Neural crest cell (in vitro differentiated cells): ENCODE measurements around the gene CCDC196. TPM values are rescaled to one million over a fixed set of nuclear protein-coding genes. Genes with fewer than 3 reads are reported as not detected.

Experiments
- DNase-seq: peaks from one replicate; pipeline ENCODE4 v3.0.0; 2021; ENCODE audit warnings: low read depth, mixed read lengths, low spot score
- H3K27ac Mint-ChIP-seq: one replicate; pipeline ENCODE4 v1.8.0; 2021; ENCODE audit warnings: mild to moderate bottlenecking, mixed read lengths; ENCODE audit not compliant: unreplicated experiment
- H3K27me3 Mint-ChIP-seq: 2 replicates; pipeline ENCODE4 v1.8.0; 2021; ENCODE audit warnings: low read depth, mild to moderate bottlenecking, mixed read lengths
- H3K36me3 Mint-ChIP-seq: 2 replicates; pipeline ENCODE4 v1.8.0; 2021; ENCODE audit warnings: low read depth, mild to moderate bottlenecking, mixed read lengths
- H3K4me1 Mint-ChIP-seq: 2 replicates; pipeline ENCODE4 v1.8.0; 2021; ENCODE audit warnings: mixed read lengths
- H3K4me3 Mint-ChIP-seq: one replicate; pipeline ENCODE4 v1.8.0; 2021; ENCODE audit warnings: mild to moderate bottlenecking, mixed read lengths
- H3K9me3 Mint-ChIP-seq: 2 replicates; pipeline ENCODE4 v1.8.0; 2021; ENCODE audit warnings: mixed read lengths
- total RNA-seq: library from RNA; stranded (reverse); gene quantifications from 2 replicates; pipeline ENCODE4 v1.2.1, GENCODE V29; 2021
- TF ChIP-seq, protein P1 (sequence below): fragments of 200-600 bp; sonication (generic); conservative IDR thresholded peaks from 2 replicates; pipeline ENCODE4 v1.5.0; 2021; ENCODE audit warnings: antibody characterized with exemption, mild to moderate bottlenecking

CCDC196 gene
- total RNA-seq, 1 donor from 2014 or later: not detected

GRCh38 chr14:66483322-66483721, 2.8 kb upstream of the CCDC196 start:
- TF ChIP-seq, protein P1, sequence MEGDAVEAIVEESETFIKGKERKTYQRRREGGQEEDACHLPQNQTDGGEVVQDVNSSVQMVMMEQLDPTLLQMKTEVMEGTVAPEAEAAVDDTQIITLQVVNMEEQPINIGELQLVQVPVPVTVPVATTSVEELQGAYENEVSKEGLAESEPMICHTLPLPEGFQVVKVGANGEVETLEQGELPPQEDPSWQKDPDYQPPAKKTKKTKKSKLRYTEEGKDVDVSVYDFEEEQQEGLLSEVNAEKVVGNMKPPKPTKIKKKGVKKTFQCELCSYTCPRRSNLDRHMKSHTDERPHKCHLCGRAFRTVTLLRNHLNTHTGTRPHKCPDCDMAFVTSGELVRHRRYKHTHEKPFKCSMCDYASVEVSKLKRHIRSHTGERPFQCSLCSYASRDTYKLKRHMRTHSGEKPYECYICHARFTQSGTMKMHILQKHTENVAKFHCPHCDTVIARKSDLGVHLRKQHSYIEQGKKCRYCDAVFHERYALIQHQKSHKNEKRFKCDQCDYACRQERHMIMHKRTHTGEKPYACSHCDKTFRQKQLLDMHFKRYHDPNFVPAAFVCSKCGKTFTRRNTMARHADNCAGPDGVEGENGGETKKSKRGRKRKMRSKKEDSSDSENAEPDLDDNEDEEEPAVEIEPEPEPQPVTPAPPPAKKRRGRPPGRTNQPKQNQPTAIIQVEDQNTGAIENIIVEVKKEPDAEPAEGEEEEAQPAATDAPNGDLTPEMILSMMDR: no peak
- DNase-seq: no peak
- Mint-ChIP-seq H3K4me3 (no peak overlapping the region), H3K27ac (no peak overlapping the region), H3K36me3 (no peaks in the 10 kb centered on the region), H3K9me3 (no peaks in the 10 kb centered on the region), H3K4me1 (no peaks in the 10 kb centered on the region), H3K27me3 (no peaks in the 10 kb centered on the region)

- no peaks in the 10 kb centered on the region for H3K4me1 Mint-ChIP-seq
- peaks cover 3% of the 10 kb centered on the region for H3K9me3 Mint-ChIP-seq
- DNase-seq: no peak
- TF ChIP-seq, protein P1: no peak
- no peaks in the 10 kb centered on the region for H3K27me3 Mint-ChIP-seq
- no peak overlapping the region for H3K27ac Mint-ChIP-seq
- H3K4me3 Mint-ChIP-seq: no peak overlapping the region
- H3K36me3 Mint-ChIP-seq: no peaks in the 10 kb centered on the region
Measured at GRCh38 chr14:66485029-66485428, 1.1 kb upstream of the CCDC196 start.

GRCh38 chr14:66487164-66487563, 993 bp downstream of the CCDC196 start:
- H3K4me3 Mint-ChIP-seq: no peak overlapping the region
- H3K27ac Mint-ChIP-seq: no peak overlapping the region
- TF ChIP-seq, protein P1: no peak
- no peaks in the 10 kb centered on the region for H3K27me3 Mint-ChIP-seq
- no peaks in the 10 kb centered on the region for H3K36me3 Mint-ChIP-seq
- H3K4me1 Mint-ChIP-seq: no peaks in the 10 kb centered on the region
- no peak for DNase-seq
- peaks cover 3% of the 10 kb centered on the region for H3K9me3 Mint-ChIP-seq

DNA sequence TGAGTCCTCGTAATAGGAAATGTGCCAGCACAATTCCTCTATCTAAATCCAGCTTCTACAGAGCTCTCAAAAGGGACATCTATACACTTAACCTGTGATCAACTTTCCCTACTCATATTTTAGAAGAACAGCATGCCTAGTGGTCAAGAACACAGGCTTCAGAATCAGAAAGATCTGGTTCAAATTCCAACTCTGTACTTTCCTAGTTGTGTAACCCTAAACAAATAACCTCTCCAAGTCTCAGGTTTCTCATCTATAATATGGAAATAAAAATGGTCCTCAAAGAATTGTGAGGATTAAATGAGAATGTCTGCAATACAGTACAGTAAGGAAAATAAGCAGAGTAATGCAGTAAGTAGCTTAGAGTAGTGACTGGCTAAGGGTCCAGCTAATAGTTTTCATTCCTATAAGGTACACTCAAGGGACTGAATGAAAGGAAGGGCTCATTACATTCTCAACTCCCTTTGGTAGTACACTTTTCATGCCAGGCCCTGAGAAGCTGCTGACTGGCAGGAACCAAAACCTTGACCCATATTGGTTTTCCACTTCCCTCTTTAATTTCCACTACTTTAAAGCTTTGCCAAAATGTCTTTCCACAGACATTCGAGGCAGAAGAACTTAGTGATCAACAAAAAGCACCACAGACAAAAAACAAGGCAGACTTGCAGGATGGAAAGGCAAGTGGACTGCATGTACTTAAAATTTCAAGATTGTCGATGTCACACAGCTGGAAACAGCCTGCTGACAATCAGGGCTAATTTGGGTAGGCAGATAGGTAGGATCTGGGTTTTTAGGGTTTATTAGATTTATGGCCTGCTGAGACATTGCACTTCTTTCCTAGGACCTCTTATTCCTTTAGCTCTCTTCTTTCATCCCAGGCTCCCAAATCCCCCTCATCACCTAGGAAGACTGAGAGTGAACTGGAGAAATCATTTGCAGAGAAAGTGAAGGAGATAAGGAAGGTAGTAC, 4.3 kb downstream of the CCDC196 start:
- no peaks in the 10 kb centered on the region for H3K27me3 Mint-ChIP-seq
- no peak for DNase-seq
- H3K4me3 Mint-ChIP-seq: no peak overlapping the region
- no peaks in the 10 kb centered on the region for H3K36me3 Mint-ChIP-seq
- H3K27ac Mint-ChIP-seq: no peak overlapping the region
- peaks cover 3% of the 10 kb centered on the region for H3K9me3 Mint-ChIP-seq
- H3K4me1 Mint-ChIP-seq: peaks cover 2% of the 10 kb centered on the region
- TF ChIP-seq, protein P1: no peak

- no peaks in the 10 kb centered on the region for H3K27me3 Mint-ChIP-seq
- peaks cover 2% of the 10 kb centered on the region for H3K9me3 Mint-ChIP-seq
- H3K27ac Mint-ChIP-seq: no peak overlapping the region
- peaks cover 14% of the 10 kb centered on the region for H3K4me1 Mint-ChIP-seq
- TF ChIP-seq, protein P1: no peak
- DNase-seq: no peak
- no peaks in the 10 kb centered on the region for H3K36me3 Mint-ChIP-seq
- H3K4me3 Mint-ChIP-seq: no peak overlapping the region
Measured at GRCh38 chr14:66493750-66494149, 7.6 kb downstream of the CCDC196 start.
